Erythroblast (primary cell): Measurements from ENCODE around the gene MGAT1.

Experiments
- DNase-seq, 2 experiments: peaks; one replicate each; lab custom pipeline; 2025; lab: John Stamatoyannopoulos, UW
- GATA1 ChIP-seq: IDR thresholded peaks from 2 replicates; pipeline ENCODE4 v1.6.1; 2011; ENCODE audit warnings: low read depth, mild to moderate bottlenecking, control low read depth, low read length, moderate library complexity
- POLR2A ChIP-seq: IDR thresholded peaks from 2 replicates; pipeline ENCODE4 v1.6.1; 2011; ENCODE audit warnings: mild to moderate bottlenecking, low read length

MGAT1 gene

DNA sequence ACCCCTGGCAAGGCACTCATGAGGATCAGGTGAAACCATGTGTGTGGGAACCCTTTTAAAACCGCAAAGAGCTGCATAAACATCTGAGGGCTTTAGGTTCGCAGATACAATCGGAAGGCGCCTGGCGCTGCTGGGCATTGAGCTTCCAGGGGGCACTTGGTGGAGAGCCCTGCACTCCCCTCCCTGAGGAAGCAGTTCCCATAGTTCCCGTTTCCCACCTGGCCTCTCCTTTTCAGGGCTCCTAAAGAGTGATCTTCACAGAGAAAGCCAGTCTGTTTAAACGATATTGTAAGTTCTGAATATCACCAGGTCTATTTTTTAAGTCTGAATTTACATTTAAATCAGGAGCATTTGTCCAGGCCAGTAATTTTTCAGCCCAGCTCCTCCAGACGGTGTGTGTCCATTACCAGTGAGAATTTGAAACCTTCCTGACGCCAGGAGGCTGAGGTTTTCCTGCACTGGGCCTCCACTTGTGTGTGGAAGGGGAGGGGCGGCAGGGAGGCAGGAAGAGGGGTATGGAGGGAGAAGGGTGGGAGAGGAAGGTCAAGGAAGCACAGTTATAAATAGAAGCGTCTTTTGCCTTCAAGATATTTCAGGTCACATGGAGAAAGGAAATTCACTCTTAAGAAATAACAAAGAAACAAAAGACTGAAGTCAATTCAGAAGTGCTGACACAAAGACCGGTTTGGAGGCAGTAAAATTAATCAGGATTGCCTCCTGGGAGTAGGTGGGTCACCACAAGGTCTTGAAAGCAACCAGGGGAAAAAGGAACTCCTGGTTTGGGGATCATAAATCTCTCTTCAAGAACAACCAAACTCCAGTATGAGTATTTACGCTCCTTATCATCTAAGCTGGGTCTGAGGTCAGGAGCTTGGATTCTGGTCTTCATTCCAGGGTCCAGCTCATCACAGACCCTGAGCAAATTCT lies 14.3 kb upstream of the MGAT1 start:
- no peak for DNase-seq
- TF ChIP-seq GATA1 (no peak), POLR2A (no peak)

GRCh38 chr5:180815293-180815917 lies 12.8 kb upstream of the MGAT1 start:
- DNase-seq, result no peak
- no peak for TF ChIP-seq POLR2A
- TF ChIP-seq GATA1, result no peak

- no peak for DNase-seq
- TF ChIP-seq GATA1, result no peak
These were observed 10.8 kb upstream of the MGAT1 start for GRCh38 chr5:180813420-180813819.

GRCh38 chr5:180811623-180812124 lies 9.1 kb upstream of the MGAT1 start:
- TF ChIP-seq GATA1, result no peak
- no peak for TF ChIP-seq POLR2A
- no peak for DNase-seq

DNA sequence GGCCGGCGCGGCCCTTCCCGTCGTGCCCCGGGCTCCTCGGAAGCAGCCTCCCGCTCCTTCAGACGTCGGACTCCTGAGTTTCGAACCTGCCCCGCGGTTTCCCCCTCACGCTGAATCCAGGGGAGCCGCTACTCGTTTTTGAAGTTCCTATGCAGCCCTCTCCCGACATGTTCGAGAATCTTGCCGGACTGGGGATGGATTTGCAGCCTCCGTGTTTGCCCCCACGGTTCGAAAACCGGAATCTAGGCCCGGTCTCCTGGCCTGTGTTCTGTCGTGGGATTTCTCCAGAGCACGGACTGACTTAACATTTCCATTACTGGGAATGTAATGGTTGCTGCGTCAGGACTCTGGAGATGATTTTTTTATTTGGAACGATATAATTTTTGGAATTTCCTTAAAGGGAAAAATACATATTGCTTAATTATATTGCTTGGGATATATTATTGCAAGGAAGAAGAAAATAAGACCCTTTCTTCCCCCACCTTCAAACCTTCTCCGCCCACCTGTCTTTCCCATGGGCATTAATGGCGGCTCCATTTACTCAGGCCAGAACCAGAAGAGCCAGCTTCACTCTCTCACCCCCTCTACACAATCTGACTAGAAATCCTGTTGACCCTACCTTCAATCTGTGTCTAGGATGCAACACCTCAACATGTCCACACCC lies 8.5 kb upstream of the MGAT1 start:
- peak in 1 of 2 experiments; percentile 83 for DNase-seq
- TF ChIP-seq GATA1 (no peak), POLR2A (no peak)

- TF ChIP-seq POLR2A (peak; percentile 81), GATA1 (no peak)
These were observed 7.8 kb upstream of the MGAT1 start for GRCh38 chr5:180810210-180810958.

GRCh38 chr5:180809403-180810209 lies 7.0 kb upstream of the MGAT1 start:
- no peak for TF ChIP-seq GATA1
- no peak for TF ChIP-seq POLR2A
- peak; percentile 93 to 94 for DNase-seq

More at GRCh38 chr5:180810210-180810958, 7.8 kb upstream of the MGAT1 start:
- DNase-seq, result peak; percentile 97 to 99

- peak in 1 of 2 experiments; percentile 33 for DNase-seq
- TF ChIP-seq POLR2A (no peak), GATA1 (no peak)
These were observed 5.9 kb upstream of the MGAT1 start for GRCh38 chr5:180808461-180809000.

DNA sequence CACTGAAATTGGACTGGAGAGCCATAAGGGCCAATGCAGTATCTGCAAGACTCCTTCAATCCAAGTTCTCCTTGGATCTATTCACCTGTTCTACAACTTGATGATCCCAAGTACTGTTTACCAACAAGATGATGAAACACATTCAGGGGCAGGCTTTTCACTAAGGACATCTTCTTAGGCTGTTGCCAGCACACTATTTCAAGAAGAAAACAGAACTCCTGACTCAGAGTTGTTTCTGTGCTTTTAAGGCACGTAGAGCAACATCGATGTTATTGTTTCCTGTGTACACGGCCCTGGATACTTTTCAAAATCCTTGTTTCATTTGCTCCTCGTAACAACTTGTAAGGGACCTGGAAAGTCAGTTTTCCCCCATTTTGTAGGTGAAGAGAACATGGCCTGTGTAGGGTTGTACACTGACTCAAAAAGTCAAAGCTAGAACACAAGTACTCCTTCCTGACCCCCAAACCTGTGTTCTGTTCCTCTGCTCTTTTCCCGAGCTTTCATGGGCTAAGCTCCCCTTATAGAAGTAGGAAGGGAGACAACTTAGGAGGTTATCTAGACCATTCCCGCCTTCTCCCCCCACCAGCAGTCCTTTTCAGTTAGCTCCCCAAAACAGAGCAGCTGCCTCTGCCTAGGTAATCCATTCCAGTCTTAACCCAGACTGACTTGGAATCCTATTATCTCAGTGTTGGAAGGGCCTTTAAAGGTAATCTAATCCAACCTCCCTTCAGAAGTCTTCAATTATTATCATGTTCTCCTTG lies 5.2 kb upstream of the MGAT1 start:
- no peak for TF ChIP-seq POLR2A
- no peak for TF ChIP-seq GATA1
- no peak for DNase-seq

- no peak for DNase-seq
- TF ChIP-seq POLR2A (no peak), GATA1 (no peak)
These were observed 4.4 kb upstream of the MGAT1 start for GRCh38 chr5:180807046-180807445.

- no peak for TF ChIP-seq GATA1
- no peak for TF ChIP-seq POLR2A
- DNase-seq, result no peak
These were observed 3.9 kb upstream of the MGAT1 start for GRCh38 chr5:180806351-180807011.
